ENCODE measurements around the gene ANK2.
A peak's percentile ranks its signal among the peaks of the same experiment; 100 is the strongest.

The ANK2 gene

DNA sequence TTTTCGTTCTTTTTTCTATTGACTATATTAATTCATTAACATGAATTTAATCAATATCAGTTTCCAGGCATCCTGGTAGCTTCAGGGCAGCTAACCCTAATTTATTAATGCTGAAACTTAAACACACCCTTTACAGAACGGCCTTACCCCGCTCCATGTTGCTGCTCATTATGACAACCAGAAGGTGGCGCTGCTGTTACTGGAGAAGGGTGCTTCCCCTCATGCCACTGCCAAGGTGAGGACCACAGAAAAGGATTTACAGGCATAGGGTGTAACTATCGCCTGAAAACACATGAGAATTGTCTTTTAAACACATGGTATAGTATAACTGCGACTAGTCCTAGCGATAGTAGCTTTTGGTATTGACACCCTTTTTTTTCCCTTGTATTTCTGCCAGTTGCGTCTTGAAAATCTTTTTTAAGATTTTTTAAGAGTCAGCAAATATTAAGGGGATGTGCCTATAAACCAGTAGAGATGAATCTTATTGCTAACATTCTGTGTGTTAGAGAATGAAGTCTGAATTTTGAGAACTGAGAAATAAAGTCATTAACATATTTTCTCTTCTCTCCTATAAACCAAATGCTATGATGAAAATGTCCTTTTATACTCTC, 229.0 kb downstream of the ANK2 start:
- Histone ChIP-seq H3K4me1 (ENCODE audit: control insufficient read depth, insufficient read depth, low read length, unreplicated experiment) (no peaks in the 10 kb centered on the region), H3K27ac (ENCODE audit: low read depth, low read length) (no peak overlapping the region), H2AFZ (ENCODE audit: low read length, unreplicated experiment) (no peak overlapping the region), H3K36me3 (ENCODE audit: insufficient read depth, low read length) (no peaks in the 10 kb centered on the region), H3K79me2 (ENCODE audit: control insufficient read depth, insufficient read depth, low read length, unreplicated experiment) (no peaks in the 10 kb centered on the region), H3K4me3 (ENCODE audit: low read depth, low read length) (no peak overlapping the region), H3K27me3 (ENCODE audit: insufficient read depth, low read length) (no peaks in the 10 kb centered on the region)

DNA sequence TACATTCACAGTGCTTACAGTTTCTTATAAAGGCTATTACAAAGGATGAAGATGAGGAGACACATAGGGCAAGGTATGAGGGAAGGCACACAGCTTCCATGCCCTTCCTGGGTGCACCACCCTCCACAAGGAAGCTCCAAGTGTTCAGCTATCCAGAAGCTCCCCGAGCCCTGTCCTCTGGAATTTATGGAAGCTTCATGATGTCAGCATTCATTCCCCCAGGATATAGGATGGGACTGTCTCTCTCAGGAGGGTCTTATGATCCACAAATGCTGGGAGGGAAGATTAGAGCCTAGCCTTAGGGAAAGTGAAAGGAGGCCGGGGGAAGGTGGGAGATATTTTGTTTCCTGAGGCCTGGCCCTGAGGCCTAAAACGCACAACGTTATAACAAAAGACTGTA, 236.0 kb downstream of the ANK2 start:
- H3K4me3 ChIP-seq (ENCODE audit: low read depth, low read length): no peak overlapping the region
- no peak overlapping the region for H3K27ac ChIP-seq (ENCODE audit: low read depth, low read length)
- no peaks in the 10 kb centered on the region for H3K79me2 ChIP-seq (ENCODE audit: control insufficient read depth, insufficient read depth, low read length, unreplicated experiment)
- H3K4me1 ChIP-seq (ENCODE audit: control insufficient read depth, insufficient read depth, low read length, unreplicated experiment): no peaks in the 10 kb centered on the region
- H3K27me3 ChIP-seq (ENCODE audit: insufficient read depth, low read length): no peaks in the 10 kb centered on the region
- no peaks in the 10 kb centered on the region for H3K36me3 ChIP-seq (ENCODE audit: insufficient read depth, low read length)
- no peak overlapping the region for H2AFZ ChIP-seq (ENCODE audit: low read length, unreplicated experiment)

DNA sequence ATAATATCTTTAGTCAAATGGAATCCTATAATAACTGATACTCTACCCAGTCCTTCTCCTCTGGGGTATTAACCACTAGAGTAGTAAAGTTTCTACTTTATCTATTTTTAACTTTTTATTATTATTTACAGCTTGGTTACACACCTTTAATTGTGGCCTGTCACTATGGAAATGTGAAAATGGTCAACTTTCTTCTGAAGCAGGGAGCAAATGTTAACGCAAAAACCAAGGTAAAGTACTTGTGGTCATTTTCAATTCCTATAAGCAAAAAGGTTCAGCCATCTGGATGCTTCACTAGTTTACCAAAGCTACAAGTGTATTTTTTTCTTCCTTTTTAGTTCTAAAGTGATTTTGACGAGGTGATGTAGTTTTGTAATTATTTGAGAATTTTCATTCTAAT, 238.8 kb downstream of the ANK2 start:
- H3K36me3 ChIP-seq (ENCODE audit: insufficient read depth, low read length): no peaks in the 10 kb centered on the region
- no peak overlapping the region for H3K4me3 ChIP-seq (ENCODE audit: low read depth, low read length)
- H3K27ac ChIP-seq (ENCODE audit: low read depth, low read length): no peak overlapping the region
- H3K79me2 ChIP-seq (ENCODE audit: control insufficient read depth, insufficient read depth, low read length, unreplicated experiment): no peaks in the 10 kb centered on the region
- H2AFZ ChIP-seq (ENCODE audit: low read length, unreplicated experiment): no peak overlapping the region
- peaks cover 11% of the 10 kb centered on the region for H3K4me1 ChIP-seq (ENCODE audit: control insufficient read depth, insufficient read depth, low read length, unreplicated experiment)
- no peaks in the 10 kb centered on the region for H3K27me3 ChIP-seq (ENCODE audit: insufficient read depth, low read length)

DNA sequence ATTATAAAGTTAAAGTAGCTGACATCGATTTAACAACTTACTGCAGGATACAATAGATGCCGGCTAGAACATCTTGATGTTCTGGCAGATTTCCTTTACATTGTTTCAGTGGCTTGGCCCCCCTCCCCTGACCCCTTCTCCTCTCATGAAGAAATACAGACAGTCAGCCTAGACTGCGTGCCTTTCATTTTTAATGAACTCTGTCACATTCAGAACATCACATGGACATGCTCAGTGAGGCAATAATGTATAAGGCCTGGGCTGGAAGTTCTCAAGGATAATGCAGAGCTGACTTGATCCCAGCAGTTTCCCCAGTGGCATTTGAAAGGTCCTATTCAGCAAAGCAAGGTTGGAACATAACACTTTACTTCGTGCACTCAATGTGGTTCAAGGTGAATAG, 239.2 kb downstream of the ANK2 start:
- no peaks in the 10 kb centered on the region for H3K79me2 ChIP-seq (ENCODE audit: control insufficient read depth, insufficient read depth, low read length, unreplicated experiment)
- H3K4me3 ChIP-seq (ENCODE audit: low read depth, low read length): no peak overlapping the region
- no peaks in the 10 kb centered on the region for H3K27me3 ChIP-seq (ENCODE audit: insufficient read depth, low read length)
- peaks cover 13% of the 10 kb centered on the region for H3K4me1 ChIP-seq (ENCODE audit: control insufficient read depth, insufficient read depth, low read length, unreplicated experiment)
- no peaks in the 10 kb centered on the region for H3K36me3 ChIP-seq (ENCODE audit: insufficient read depth, low read length)
- no peak overlapping the region for H2AFZ ChIP-seq (ENCODE audit: low read length, unreplicated experiment)
- H3K27ac ChIP-seq (ENCODE audit: low read depth, low read length): no peak overlapping the region

DNA sequence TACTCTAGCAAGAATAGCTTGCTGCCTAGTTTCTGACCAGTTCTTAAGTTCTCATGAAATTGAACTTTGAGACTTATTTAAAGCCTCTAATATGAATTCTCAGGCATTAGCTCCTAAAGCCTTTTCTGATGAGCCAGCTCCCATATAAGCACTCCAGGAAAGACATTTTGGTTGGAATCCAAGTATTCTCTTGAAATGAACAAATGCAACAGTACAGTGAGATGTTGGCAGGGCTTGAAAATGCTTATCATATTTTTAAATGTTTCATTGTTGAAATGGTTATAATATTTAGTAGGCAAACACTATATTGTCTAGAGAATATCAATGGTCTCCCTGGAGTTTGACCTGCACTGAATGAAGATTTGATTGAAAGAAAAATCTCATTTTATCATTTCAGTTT, 240.3 kb downstream of the ANK2 start:
- no peaks in the 10 kb centered on the region for H3K36me3 ChIP-seq (ENCODE audit: insufficient read depth, low read length)
- no peaks in the 10 kb centered on the region for H3K27me3 ChIP-seq (ENCODE audit: insufficient read depth, low read length)
- H2AFZ ChIP-seq (ENCODE audit: low read length, unreplicated experiment): no peak overlapping the region
- no peak overlapping the region for H3K27ac ChIP-seq (ENCODE audit: low read depth, low read length)
- H3K4me3 ChIP-seq (ENCODE audit: low read depth, low read length): no peak overlapping the region
- H3K79me2 ChIP-seq (ENCODE audit: control insufficient read depth, insufficient read depth, low read length, unreplicated experiment): no peaks in the 10 kb centered on the region
- peaks cover 19% of the 10 kb centered on the region for H3K4me1 ChIP-seq (ENCODE audit: control insufficient read depth, insufficient read depth, low read length, unreplicated experiment)

DNA sequence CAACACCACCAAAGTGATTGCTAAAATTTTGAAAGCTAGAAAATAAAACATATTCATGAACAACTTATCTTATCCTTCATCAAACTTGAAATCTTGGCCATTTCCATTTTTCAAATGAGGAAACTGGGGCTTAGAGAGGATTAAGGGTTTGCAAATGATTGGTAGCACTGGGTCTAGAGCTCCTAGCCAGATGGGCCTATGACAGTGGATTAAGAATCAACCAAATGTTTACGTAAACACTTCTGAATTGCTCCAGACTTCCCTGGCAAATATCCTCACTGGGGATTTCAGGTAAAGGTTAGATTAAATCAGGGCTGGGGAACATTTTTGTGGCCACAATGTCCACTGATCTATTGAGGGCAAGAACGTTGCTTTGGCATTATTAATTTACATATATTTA, 241.2 kb downstream of the ANK2 start:
- Histone ChIP-seq H2AFZ (ENCODE audit: low read length, unreplicated experiment) (no peak overlapping the region), H3K36me3 (ENCODE audit: insufficient read depth, low read length) (no peaks in the 10 kb centered on the region), H3K4me1 (ENCODE audit: control insufficient read depth, insufficient read depth, low read length, unreplicated experiment) (peaks cover 27% of the 10 kb centered on the region), H3K27ac (ENCODE audit: low read depth, low read length) (no peak overlapping the region), H3K79me2 (ENCODE audit: control insufficient read depth, insufficient read depth, low read length, unreplicated experiment) (no peaks in the 10 kb centered on the region), H3K4me3 (ENCODE audit: low read depth, low read length) (no peak overlapping the region), H3K27me3 (ENCODE audit: insufficient read depth, low read length) (no peaks in the 10 kb centered on the region)

DNA sequence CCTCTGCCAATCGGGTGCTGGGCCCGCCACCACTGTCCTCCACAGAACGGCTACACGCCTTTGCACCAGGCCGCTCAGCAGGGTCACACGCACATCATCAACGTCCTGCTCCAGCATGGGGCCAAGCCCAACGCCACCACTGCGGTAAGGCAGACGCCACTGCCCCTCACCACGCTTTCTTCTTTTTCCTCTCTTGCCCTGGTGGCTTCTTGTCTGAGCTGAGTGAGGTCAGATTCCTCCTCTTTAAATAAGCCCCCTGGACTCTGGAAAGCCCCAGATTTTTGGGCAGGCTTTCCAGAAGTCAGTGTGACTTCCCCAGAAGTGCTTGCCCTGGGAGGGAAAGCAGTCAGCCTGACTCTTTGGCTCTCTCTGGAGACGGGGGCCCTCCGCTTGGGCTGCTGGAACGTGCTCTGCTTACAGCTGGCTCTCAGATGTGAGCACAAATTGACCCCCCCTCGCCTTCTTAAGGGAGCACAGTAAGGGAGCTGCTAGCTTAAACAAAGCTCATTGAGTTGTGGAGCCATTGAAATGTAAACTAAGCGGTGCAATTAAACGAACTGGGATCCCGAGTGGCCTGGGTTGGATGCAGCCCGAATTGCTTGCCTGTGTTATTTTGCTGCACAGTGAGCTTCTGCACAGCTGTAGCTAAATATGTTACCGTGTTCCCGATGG, 243.1 kb downstream of the ANK2 start:
- H3K27ac ChIP-seq (ENCODE audit: low read depth, low read length): no peak overlapping the region
- H3K79me2 ChIP-seq (ENCODE audit: control insufficient read depth, insufficient read depth, low read length, unreplicated experiment): no peaks in the 10 kb centered on the region
- peaks cover 34% of the 10 kb centered on the region for H3K4me1 ChIP-seq (ENCODE audit: control insufficient read depth, insufficient read depth, low read length, unreplicated experiment)
- peak overlapping the region; percentile 99 for H2AFZ ChIP-seq (ENCODE audit: low read length, unreplicated experiment)
- peak overlapping the region; percentile 74; the same call in 1 of the 2 replicates for H3K4me3 ChIP-seq (ENCODE audit: low read depth, low read length)
- no peaks in the 10 kb centered on the region for H3K36me3 ChIP-seq (ENCODE audit: insufficient read depth, low read length)
- no peaks in the 10 kb centered on the region for H3K27me3 ChIP-seq (ENCODE audit: insufficient read depth, low read length)

DNA sequence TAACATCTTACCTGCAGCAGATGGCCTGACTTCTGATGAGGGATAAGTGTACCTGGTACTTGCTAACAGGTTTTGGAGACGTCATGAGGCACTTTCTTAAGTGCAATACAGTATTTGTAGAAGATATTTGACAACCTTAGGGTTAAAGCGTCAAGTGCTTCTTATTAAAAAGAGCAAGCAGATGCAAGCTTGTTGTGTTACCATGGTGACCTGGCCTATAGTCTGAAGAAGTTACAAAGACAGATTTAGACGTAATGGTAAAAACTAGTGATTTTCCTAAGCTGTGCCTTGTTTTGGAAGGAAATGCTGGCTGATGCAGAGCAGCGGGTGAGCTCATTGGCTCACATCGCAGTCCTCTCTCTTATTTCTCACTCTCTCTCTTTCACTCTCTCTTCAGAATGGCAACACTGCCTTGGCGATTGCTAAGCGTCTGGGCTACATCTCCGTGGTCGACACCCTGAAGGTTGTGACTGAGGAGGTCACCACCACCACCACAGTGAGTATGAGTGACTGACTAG, 243.6 kb downstream of the ANK2 start:
- Histone ChIP-seq H3K4me1 (ENCODE audit: control insufficient read depth, insufficient read depth, low read length, unreplicated experiment) (peaks cover 34% of the 10 kb centered on the region), H3K79me2 (ENCODE audit: control insufficient read depth, insufficient read depth, low read length, unreplicated experiment) (no peaks in the 10 kb centered on the region), H2AFZ (ENCODE audit: low read length, unreplicated experiment) (peak overlapping the region; percentile 99), H3K4me3 (ENCODE audit: low read depth, low read length) (peak overlapping the region; percentile 74), H3K27ac (ENCODE audit: low read depth, low read length) (peak overlapping the region; percentile 25; the same call in 1 of the 2 replicates), H3K36me3 (ENCODE audit: insufficient read depth, low read length) (no peaks in the 10 kb centered on the region), H3K27me3 (ENCODE audit: insufficient read depth, low read length) (no peaks in the 10 kb centered on the region)

DNA sequence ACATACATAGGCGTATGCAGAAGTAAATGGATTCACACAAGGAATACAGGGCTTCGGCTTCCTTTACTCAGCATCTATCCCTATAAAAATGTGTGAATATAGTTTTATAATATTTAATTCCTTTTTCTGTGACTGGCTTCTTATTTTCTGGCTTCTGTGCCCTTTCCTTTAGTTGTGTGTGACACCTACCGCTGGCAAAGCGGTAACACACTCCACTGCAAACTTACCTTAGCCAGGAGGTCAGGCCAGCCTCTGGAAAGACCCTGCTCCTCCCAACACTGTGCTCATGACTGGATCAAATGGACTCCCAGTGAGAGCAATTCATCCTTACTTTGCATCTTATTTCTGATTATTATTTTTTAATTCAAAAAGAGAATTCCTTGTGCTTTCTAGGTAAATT, 244.2 kb downstream of the ANK2 start:
- Histone ChIP-seq H3K4me3 (ENCODE audit: low read depth, low read length) (peak overlapping the region; percentile 74), H3K36me3 (ENCODE audit: insufficient read depth, low read length) (no peaks in the 10 kb centered on the region), H2AFZ (ENCODE audit: low read length, unreplicated experiment) (peak overlapping the region; percentile 99), H3K27me3 (ENCODE audit: insufficient read depth, low read length) (no peaks in the 10 kb centered on the region), H3K79me2 (ENCODE audit: control insufficient read depth, insufficient read depth, low read length, unreplicated experiment) (no peaks in the 10 kb centered on the region), H3K4me1 (ENCODE audit: control insufficient read depth, insufficient read depth, low read length, unreplicated experiment) (peaks cover 34% of the 10 kb centered on the region), H3K27ac (ENCODE audit: low read depth, low read length) (peak overlapping the region; percentile 25; the same call in 1 of the 2 replicates)

DNA sequence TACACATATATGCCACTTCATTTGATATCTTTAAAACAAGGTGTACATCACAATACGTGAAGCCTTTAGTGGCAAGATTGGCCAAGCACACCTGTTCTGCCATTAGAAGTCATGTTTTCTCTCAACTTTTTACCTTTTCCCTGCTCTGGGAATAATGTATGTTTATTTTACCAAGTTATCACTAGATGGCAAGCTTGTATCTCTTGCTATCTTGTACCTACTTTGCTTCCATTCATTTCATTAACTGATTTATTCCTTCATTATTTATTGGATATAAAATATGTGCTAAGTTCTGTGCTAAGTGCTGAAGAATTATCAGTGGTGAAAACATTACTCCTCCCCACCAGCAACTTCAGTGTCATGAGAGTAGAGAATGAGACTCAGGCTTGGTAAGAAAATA, 245.5 kb downstream of the ANK2 start:
- H3K27ac ChIP-seq (ENCODE audit: low read depth, low read length): 0 out of 2 replicates have a peak overlapping the region, but pooled peaks have one; percentile 8
- H3K4me1 ChIP-seq (ENCODE audit: control insufficient read depth, insufficient read depth, low read length, unreplicated experiment): peaks cover 34% of the 10 kb centered on the region
- H3K36me3 ChIP-seq (ENCODE audit: insufficient read depth, low read length): no peaks in the 10 kb centered on the region
- no peaks in the 10 kb centered on the region for H3K79me2 ChIP-seq (ENCODE audit: control insufficient read depth, insufficient read depth, low read length, unreplicated experiment)
- no peak overlapping the region for H3K4me3 ChIP-seq (ENCODE audit: low read depth, low read length)
- no peaks in the 10 kb centered on the region for H3K27me3 ChIP-seq (ENCODE audit: insufficient read depth, low read length)
- H2AFZ ChIP-seq (ENCODE audit: low read length, unreplicated experiment): no peak overlapping the region

DNA sequence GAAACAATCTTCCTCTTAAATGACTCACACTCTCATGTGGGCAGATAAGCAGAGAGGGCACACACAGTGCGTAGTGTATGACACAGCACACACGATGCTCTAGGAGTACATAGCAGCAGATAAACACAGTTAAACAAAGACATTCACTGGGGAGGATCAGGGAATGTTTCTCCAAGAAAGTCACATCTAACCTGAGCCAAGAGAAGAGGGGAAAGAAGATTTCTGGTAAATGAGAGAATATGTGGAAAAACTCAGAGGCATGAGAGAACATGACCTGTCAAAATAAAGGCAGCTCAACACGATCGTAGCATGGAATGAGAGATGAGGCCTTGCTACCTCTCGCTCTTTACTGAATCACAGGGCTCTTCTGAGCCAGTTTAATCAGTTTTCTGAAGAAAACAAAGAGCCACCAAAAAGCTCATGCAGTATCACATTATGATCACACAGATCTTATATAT, 251.0 kb downstream of the ANK2 start:
- Histone ChIP-seq H3K4me1 (ENCODE audit: control insufficient read depth, insufficient read depth, low read length, unreplicated experiment) (peaks cover 16% of the 10 kb centered on the region), H3K79me2 (ENCODE audit: control insufficient read depth, insufficient read depth, low read length, unreplicated experiment) (no peaks in the 10 kb centered on the region), H3K27ac (ENCODE audit: low read depth, low read length) (peak overlapping the region; percentile 94), H3K4me3 (ENCODE audit: low read depth, low read length) (peak overlapping the region; percentile 24; the same call in 1 of the 2 replicates), H3K36me3 (ENCODE audit: insufficient read depth, low read length) (no peaks in the 10 kb centered on the region), H3K27me3 (ENCODE audit: insufficient read depth, low read length) (no peaks in the 10 kb centered on the region), H2AFZ (ENCODE audit: low read length, unreplicated experiment) (no peak overlapping the region)

Measured in ACC112 (cell line).